Measurements from ENCODE around the gene BOD1L2.

DNA sequence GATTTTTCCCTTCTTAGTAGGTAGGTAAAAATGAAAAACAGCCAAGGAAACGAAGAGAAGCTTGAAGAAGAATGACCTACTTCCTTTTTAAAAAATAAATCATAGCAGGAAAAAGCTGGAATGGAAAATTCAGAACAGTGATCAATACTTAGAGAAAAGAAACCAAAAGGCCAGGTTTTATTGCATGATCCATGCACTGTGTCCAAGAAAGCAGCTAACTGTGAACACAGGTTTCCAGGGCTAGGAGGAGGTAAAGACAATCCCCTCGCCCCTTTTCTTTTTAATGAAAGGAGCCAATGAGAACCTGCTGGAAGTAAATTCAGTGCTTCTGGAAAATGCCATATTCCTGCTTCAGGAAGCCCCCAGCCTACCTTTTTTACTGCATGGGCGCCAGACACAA is 47.2 kb downstream of the BOD1L2 start:
- TF ChIP-seq POLR2AphosphoS5 (IDR thresholded peaks at IDR 0.05), result no peak
- TF ChIP-seq POLR2A (IDR thresholded peaks at IDR 0.05), result no peak
